ENCODE results near the gene HOXD9.

Gene HOXD9

DNA sequence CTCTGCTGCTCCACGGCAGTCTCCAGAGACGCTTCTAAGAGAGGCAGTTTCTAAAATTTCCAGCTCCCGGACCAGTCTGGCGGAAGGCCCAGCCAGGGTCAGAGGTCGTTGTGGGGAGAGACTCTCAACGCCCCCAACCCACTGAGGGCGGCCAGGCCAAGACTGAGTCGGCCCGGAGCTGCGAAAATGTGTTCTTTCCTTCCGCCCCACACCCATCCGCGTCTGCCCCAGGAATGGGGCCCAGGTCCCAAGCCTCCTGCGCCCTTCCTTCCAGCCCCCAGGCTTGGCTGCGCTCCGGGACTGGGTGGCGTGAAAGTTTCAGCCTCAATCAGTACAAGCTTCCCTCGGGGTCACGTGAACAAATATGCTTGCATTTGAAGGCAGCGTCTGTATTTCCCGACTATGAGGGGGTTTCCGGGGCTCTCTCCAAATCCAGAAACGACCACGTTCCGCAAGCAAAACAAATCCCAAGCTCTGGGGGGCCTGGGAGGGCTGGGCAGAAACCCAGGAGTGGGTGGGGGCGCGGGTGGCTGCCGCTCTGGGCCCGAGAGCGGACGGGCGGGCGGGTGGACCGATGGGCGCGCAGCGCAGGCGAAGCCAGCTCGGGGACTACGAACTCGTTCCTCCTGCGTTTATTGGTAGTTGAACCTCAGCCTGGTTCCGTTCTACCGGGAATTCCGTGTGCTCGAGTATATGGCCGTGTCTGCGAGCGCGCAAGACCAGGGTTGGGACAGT is 37.9 kb downstream of the HOXD9 start:
- Histone ChIP-seq H3K4me1 (ENCODE audit: control insufficient read depth, insufficient read depth, low read length) (peaks cover 1% of the 10 kb centered on the region; the same call in 1 of the 2 replicates), H3K27ac (ENCODE audit: low read length) (no peak overlapping the region), H3K4me3 (ENCODE audit: low read length) (no peak overlapping the region), H3K9me3 (ENCODE audit: control insufficient read depth, insufficient read depth, low read length) (no peaks in the 10 kb centered on the region), H3K36me3 (ENCODE audit: control insufficient read depth, insufficient read depth, low read length) (no peaks in the 10 kb centered on the region), H3K27me3 (ENCODE audit: control insufficient read depth, insufficient read depth, low read length) (peaks cover 99% of the 10 kb centered on the region)
- DNase-seq (ENCODE audit: low read depth, low spot score), result no peak
- no CpG with 5 or more reads among the region's 50 CpGs for WGBS (ENCODE audit: insufficient coverage, insufficient read length)

DNA sequence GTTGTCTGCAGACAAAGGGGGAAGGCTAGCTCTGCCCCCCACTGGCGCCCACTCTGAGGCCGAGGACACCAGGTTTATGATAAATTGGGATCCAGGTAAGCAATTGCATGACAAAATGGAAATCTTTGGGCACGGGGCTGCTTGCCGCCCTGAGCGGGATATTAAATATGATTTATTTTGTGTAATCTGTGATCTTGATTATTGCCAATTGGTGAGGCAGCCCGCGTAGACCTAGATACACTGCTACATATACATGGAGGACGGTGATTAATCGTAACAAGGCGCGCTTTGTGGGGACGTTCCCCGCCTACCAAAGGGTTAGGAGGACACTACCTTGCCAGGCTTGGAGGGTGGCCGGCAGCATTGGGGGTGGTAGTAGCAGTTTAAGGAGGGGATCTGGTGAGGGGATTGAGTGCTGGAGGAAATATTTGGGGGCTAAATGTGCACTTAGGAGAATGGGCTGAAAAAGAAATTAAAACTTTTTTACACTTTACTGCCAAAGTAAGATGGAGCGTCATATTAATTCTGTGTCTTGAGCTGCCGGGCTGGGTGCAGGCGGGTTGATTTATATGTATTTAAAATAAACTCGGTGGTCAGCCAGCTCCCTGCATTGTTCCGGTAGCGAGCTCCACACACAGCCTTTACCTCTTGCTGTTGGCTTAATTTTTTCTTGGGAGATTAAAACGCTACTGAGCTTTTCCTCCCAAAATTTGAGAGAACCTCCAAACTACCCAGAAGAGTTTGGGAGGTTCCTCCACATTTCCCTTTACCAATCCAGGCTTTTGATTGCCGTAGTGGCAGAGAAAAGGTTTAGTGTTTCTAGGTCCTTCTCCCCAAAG is 38.7 kb downstream of the HOXD9 start:
- peaks cover 99% of the 10 kb centered on the region for H3K27me3 ChIP-seq (ENCODE audit: control insufficient read depth, insufficient read depth, low read length)
- H3K4me1 ChIP-seq (ENCODE audit: control insufficient read depth, insufficient read depth, low read length), result peaks cover 1% of the 10 kb centered on the region; the same call in 1 of the 2 replicates
- no peak for DNase-seq (ENCODE audit: low read depth, low spot score)
- no peak overlapping the region for H3K27ac ChIP-seq (ENCODE audit: low read length)
- no peaks in the 10 kb centered on the region for H3K9me3 ChIP-seq (ENCODE audit: control insufficient read depth, insufficient read depth, low read length)
- no CpG with 5 or more reads among the region's 22 CpGs for WGBS (ENCODE audit: insufficient coverage, insufficient read length)
- H3K4me3 ChIP-seq (ENCODE audit: low read length), result no peak overlapping the region
- H3K36me3 ChIP-seq (ENCODE audit: control insufficient read depth, insufficient read depth, low read length), result no peaks in the 10 kb centered on the region

DNA sequence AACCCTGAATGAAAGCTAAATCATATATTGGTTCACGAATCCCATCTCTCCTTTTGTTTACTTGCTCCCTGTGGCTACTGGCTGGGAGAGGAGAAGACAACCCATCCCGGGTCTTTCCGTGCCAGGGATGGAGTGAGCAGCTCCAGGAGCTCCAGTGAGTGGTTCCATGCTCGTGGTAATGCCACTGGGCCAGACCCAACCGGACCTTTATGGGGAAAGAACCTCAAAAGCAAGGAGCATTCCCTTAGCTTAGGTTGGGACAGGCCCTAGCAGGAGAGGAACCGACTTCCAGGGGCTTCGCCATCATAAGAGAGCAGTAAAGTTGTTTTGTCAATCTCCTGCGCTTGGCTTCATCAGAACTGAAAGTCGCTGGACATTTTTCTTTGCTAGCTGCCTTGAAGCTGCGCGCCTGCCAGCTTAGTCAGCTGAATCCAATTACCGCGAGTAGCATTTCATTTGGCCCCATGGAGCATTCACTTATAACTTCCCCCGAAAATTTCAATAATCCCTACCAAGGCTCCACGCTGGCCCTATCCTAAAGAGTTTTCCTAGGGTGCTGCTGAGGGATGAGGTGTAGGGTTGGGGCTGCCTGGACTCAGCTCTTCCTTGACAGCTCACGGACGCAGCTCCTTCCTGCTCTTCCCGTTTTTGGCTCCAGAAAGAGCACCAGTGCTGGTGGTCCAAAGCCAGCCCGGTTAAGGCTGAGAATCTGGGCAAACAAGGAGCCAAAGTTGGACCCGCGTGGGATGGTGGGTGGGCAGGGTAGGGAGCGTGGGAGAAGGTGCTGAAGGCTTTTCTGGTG is 39.5 kb downstream of the HOXD9 start:
- Histone ChIP-seq H3K27me3 (ENCODE audit: control insufficient read depth, insufficient read depth, low read length) (peaks cover 98% of the 10 kb centered on the region), H3K4me3 (ENCODE audit: low read length) (no peak overlapping the region), H3K36me3 (ENCODE audit: control insufficient read depth, insufficient read depth, low read length) (no peaks in the 10 kb centered on the region), H3K4me1 (ENCODE audit: control insufficient read depth, insufficient read depth, low read length) (peaks cover 1% of the 10 kb centered on the region; the same call in 1 of the 2 replicates), H3K9me3 (ENCODE audit: control insufficient read depth, insufficient read depth, low read length) (no peaks in the 10 kb centered on the region), H3K27ac (ENCODE audit: low read length) (no peak overlapping the region)
- no CpG with 5 or more reads among the region's 22 CpGs for WGBS (ENCODE audit: insufficient coverage, insufficient read length)
- DNase-seq (ENCODE audit: low read depth, low spot score), result no peak

DNA sequence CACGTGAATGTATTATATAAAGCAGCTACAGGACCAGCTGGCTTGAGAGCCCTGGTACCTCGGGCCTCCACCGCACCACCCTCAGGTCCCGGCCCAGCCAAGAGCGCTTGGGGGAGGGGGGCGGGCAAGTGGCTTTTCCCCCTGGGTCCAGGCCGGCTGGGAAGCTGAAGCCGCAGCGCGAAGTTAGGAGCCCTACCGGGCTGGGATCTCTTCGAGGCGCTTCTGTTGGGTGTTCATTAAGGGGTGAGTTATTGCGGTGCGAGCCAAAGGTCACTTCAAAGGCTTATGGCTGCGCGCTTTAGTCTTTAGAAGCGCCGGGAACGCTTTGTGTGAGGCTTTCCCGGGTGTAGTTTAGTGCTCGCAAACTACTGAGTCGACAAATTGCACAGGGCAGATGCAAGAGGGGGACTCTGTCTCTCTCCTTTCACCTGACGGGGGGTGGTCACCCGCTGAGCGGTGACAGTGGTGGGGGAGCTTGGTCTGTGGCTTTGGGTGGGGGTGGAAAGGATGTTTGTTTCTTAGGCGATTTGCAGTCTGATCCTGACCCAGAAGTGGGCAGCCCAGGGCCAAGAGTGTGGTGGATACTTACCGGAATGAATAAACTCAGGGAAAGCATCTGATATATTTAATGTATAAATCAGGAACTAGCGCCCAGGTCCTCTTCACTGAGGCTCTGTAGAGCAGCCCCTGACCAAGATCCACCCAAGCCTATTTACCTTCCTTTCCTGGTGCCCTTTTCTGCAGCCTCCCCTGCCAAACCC is 40.6 kb downstream of the HOXD9 start:
- Histone ChIP-seq H3K4me3 (ENCODE audit: low read length) (no peak overlapping the region), H3K36me3 (ENCODE audit: control insufficient read depth, insufficient read depth, low read length) (no peaks in the 10 kb centered on the region), H3K4me1 (ENCODE audit: control insufficient read depth, insufficient read depth, low read length) (no peaks in the 10 kb centered on the region), H3K9me3 (ENCODE audit: control insufficient read depth, insufficient read depth, low read length) (no peaks in the 10 kb centered on the region), H3K27ac (ENCODE audit: low read length) (no peak overlapping the region), H3K27me3 (ENCODE audit: control insufficient read depth, insufficient read depth, low read length) (peaks cover 96% of the 10 kb centered on the region)
- WGBS (ENCODE audit: insufficient coverage, insufficient read length), result no CpG with 5 or more reads among the region's 29 CpGs
- no peak for DNase-seq (ENCODE audit: low read depth, low spot score)

DNA sequence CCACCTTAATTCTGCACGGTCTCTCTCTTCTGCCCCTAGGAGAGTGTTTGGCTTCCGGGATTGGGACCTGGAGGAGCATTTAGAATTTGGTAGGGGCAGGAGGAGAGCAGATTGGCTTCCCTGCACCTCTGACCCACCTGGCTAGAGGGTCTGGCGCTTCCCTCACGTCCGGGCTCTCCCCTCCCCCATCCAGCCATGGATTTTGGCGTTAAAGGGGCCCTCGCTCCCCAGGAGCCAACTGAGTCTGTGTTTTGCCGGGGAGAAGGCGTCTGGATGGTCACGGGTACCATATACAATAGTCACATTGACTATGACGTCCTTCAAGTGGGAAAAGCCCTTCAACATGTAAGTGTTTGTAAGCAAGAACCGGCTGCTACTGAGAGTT is 41.1 kb downstream of the HOXD9 start:
- no peaks in the 10 kb centered on the region for H3K36me3 ChIP-seq (ENCODE audit: control insufficient read depth, insufficient read depth, low read length)
- no peak overlapping the region for H3K4me3 ChIP-seq (ENCODE audit: low read length)
- no peaks in the 10 kb centered on the region for H3K9me3 ChIP-seq (ENCODE audit: control insufficient read depth, insufficient read depth, low read length)
- H3K4me1 ChIP-seq (ENCODE audit: control insufficient read depth, insufficient read depth, low read length), result no peaks in the 10 kb centered on the region
- peaks cover 95% of the 10 kb centered on the region for H3K27me3 ChIP-seq (ENCODE audit: control insufficient read depth, insufficient read depth, low read length)
- no CpG with 5 or more reads among the region's 12 CpGs for WGBS (ENCODE audit: insufficient coverage, insufficient read length)
- no peak for DNase-seq (ENCODE audit: low read depth, low spot score)
- H3K27ac ChIP-seq (ENCODE audit: low read length), result no peak overlapping the region

DNA sequence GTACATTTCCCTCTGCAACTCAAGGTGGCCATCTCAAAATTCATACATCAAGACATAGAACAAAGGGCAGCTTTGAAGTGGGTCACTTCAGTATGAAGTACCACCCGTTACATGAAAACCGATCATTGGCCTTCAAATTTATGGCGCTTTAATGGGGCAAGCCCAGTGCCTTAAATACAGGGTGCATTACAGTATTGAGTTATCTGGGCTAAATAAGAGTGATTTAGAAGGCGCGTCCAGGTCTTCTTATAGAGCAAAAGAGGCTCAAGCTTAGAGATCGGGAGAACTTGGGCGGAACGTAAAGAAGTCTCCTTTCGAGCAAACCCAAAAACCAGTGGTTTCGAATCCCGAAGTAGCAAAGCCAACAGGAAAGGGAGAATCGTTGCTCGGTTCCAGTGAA is 41.7 kb downstream of the HOXD9 start:
- no CpG with 5 or more reads among the region's 13 CpGs for WGBS (ENCODE audit: insufficient coverage, insufficient read length)
- no peaks in the 10 kb centered on the region for H3K9me3 ChIP-seq (ENCODE audit: control insufficient read depth, insufficient read depth, low read length)
- H3K27ac ChIP-seq (ENCODE audit: low read length), result no peak overlapping the region
- no peak for DNase-seq (ENCODE audit: low read depth, low spot score)
- peaks cover 96% of the 10 kb centered on the region for H3K27me3 ChIP-seq (ENCODE audit: control insufficient read depth, insufficient read depth, low read length)
- H3K4me3 ChIP-seq (ENCODE audit: low read length), result no peak overlapping the region
- no peaks in the 10 kb centered on the region for H3K36me3 ChIP-seq (ENCODE audit: control insufficient read depth, insufficient read depth, low read length)
- H3K4me1 ChIP-seq (ENCODE audit: control insufficient read depth, insufficient read depth, low read length), result no peaks in the 10 kb centered on the region

DNA sequence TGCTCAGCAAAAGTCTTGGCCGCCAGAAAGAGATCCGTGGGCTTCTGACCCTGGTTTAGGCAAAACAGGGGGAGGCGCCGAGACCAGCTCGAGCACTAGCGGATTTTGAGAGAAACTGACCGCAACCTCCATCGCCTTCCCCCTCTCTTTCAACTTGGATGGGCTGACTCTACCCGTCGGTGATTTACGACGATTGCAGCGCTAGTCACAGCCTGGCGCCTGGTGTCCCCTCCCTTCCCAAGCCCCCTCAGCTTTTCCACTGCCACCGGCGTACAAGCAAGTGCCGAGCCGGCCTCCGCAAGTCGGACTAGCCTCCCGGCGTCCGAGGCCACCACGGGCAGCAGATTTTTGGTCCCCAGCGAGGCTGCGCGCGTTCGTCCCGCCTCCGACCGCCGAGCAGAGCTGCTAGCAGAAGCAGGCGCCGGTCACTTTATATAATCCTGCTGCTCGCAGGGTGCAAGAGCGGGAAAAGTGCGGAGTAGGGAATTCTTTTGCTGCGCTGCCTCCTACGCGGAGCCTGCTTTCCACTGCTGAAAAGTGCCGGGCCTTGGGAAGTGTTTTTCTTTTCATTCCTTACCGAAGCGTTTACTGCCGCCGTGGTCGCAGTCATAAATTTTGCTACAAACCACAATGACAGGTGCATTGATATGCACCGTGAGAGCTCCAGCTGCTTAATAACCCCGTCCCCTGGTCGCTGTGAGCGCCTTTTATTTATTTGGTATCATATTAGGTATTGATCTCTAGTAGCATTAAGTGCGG is 42.3 kb downstream of the HOXD9 start:
- Histone ChIP-seq H3K36me3 (ENCODE audit: control insufficient read depth, insufficient read depth, low read length) (no peaks in the 10 kb centered on the region), H3K9me3 (ENCODE audit: control insufficient read depth, insufficient read depth, low read length) (no peaks in the 10 kb centered on the region), H3K27ac (ENCODE audit: low read length) (no peak overlapping the region), H3K4me1 (ENCODE audit: control insufficient read depth, insufficient read depth, low read length) (no peaks in the 10 kb centered on the region), H3K4me3 (ENCODE audit: low read length) (no peak overlapping the region), H3K27me3 (ENCODE audit: control insufficient read depth, insufficient read depth, low read length) (peaks cover 95% of the 10 kb centered on the region)
- no CpG with 5 or more reads among the region's 52 CpGs for WGBS (ENCODE audit: insufficient coverage, insufficient read length)
- DNase-seq (ENCODE audit: low read depth, low spot score), result no peak

DNA sequence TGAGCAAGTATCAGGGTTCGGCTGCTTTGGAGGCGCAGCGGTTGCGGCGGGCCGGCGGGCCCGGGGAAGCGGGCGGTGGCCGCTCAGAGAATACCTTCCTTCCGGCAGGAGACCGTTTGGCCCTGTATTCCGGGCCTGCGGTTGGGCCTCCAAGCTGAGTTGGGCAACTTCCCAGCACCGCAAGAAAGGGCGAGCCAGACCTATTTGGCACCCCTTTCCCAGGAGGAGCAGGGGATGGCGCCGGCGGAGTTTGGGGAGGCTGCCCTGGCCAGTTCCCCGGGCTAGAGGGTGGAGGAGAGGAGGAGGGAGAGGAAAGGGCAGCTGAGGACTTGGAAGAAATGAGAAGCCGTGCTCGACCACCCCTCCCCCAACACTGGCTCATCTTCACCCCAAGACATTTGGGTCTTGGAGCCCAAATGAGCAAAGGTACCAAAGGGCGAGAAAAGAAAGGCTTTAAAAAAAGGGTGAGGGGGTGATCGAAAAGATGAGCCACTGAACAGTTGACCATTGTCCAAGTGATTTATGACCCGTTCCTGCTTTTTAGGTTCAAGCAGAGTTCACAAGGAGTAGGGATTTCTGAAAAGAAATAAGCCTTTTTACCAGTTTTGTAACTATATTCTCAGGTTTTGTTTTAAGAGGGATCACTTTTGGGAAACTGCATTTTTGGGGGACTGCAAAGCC is 43.0 kb downstream of the HOXD9 start:
- no peaks in the 10 kb centered on the region for H3K36me3 ChIP-seq (ENCODE audit: control insufficient read depth, insufficient read depth, low read length)
- no peaks in the 10 kb centered on the region for H3K4me1 ChIP-seq (ENCODE audit: control insufficient read depth, insufficient read depth, low read length)
- DNase-seq (ENCODE audit: low read depth, low spot score), result no peak
- H3K9me3 ChIP-seq (ENCODE audit: control insufficient read depth, insufficient read depth, low read length), result no peaks in the 10 kb centered on the region
- no CpG with 5 or more reads among the region's 26 CpGs for WGBS (ENCODE audit: insufficient coverage, insufficient read length)
- peaks cover 94% of the 10 kb centered on the region for H3K27me3 ChIP-seq (ENCODE audit: control insufficient read depth, insufficient read depth, low read length)
- no peak overlapping the region for H3K27ac ChIP-seq (ENCODE audit: low read length)
- no peak overlapping the region for H3K4me3 ChIP-seq (ENCODE audit: low read length)

DNA sequence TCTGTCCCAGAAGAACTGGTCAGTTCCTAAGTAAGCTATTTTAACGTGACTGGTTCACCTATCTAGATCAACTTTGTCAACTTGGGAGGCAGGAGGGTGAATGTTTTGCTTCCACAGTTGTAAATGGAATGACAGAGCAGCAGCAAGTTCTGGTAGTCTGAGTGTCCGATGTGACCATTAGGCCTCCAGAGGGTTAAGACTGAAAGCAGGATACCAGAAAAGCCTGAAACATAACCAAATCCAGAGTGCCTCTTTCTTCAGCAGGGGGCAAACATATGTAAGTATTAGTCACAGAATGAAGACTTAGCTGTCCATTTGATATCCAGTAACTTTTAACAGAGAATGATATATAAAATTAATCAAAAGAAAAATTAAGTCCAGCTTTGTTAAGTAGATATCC is 43.8 kb downstream of the HOXD9 start:
- Histone ChIP-seq H3K36me3 (ENCODE audit: control insufficient read depth, insufficient read depth, low read length) (no peaks in the 10 kb centered on the region), H3K27me3 (ENCODE audit: control insufficient read depth, insufficient read depth, low read length) (peaks cover 93% of the 10 kb centered on the region), H3K4me1 (ENCODE audit: control insufficient read depth, insufficient read depth, low read length) (no peaks in the 10 kb centered on the region), H3K4me3 (ENCODE audit: low read length) (no peak overlapping the region), H3K9me3 (ENCODE audit: control insufficient read depth, insufficient read depth, low read length) (no peaks in the 10 kb centered on the region), H3K27ac (ENCODE audit: low read length) (no peak overlapping the region)
- WGBS (ENCODE audit: insufficient coverage, insufficient read length), result no CpG with 5 or more reads among the region's 2 CpGs
- DNase-seq (ENCODE audit: low read depth, low spot score), result no peak
